Neuronal stem cell (in vitro differentiated cells): ENCODE results near the gene LPAR1.

ENCODE experiments used
- DNase-seq: peaks from one replicate; pipeline ENCODE4 v3.0.0-alpha.2; 2013; ENCODE audit warnings: low spot score
- H2AFZ ChIP-seq: one replicate; pipeline ENCODE4 v1.6.1; 2013; ENCODE audit warnings: mild to moderate bottlenecking, low read length, inconsistent platforms
- H2AK5ac ChIP-seq: 2 replicates; pipeline ENCODE4 v1.6.1; 2013; ENCODE audit warnings: low read depth, mild to moderate bottlenecking, inconsistent platforms, low read length, moderate library complexity, mixed read lengths
- H2BK120ac ChIP-seq: 2 replicates; pipeline ENCODE4 v1.6.1; 2013; ENCODE audit warnings: low read depth, mild to moderate bottlenecking, inconsistent platforms, low read length, moderate library complexity, mixed read lengths
- H2BK12ac ChIP-seq: one replicate; pipeline ENCODE4 v1.6.1; 2013; ENCODE audit warnings: low read length, inconsistent platforms
- H2BK15ac ChIP-seq: 2 replicates; pipeline ENCODE4 v1.6.1; 2013; ENCODE audit warnings: mild to moderate bottlenecking, low read length, inconsistent platforms, mixed read lengths
- H2BK5ac ChIP-seq: one replicate; pipeline ENCODE4 v1.6.1; 2013; ENCODE audit warnings: inconsistent platforms, mild to moderate bottlenecking, low read length, moderate library complexity
- H3K14ac ChIP-seq: one replicate; pipeline ENCODE4 v1.6.1; 2013; ENCODE audit warnings: low read length, inconsistent platforms
- H3K18ac ChIP-seq: 2 replicates; pipeline ENCODE4 v1.6.1; 2013; ENCODE audit warnings: low read length, inconsistent platforms
- H3K23ac ChIP-seq: 2 replicates; pipeline ENCODE4 v1.6.1; 2013; ENCODE audit warnings: low read depth, mild to moderate bottlenecking, mixed read lengths, low read length, inconsistent platforms; ENCODE audit not compliant: poor library complexity
- H3K27ac ChIP-seq: replicated peaks from 3 replicates; pipeline ENCODE4 v1.5.1; 2013; ENCODE audit warnings: low read length, inconsistent platforms
- H3K27me3 ChIP-seq, 3 experiments: 2 replicates each; pipeline ENCODE4 v1.6.1; 2013; ENCODE audit warnings: low read length in 3 of 3, mild to moderate bottlenecking in 2 of 3, inconsistent platforms in 1 of 3, low read depth in 1 of 3, mixed read lengths in 1 of 3, moderate library complexity in 1 of 3; ENCODE audit not compliant: control insufficient read depth in 3 of 3, insufficient read depth in 3 of 3
- H3K36me3 ChIP-seq, 2 donors: replicated peaks in 1 of 2; 2 replicates each; pipeline ENCODE4 v1.6.1; 2013; ENCODE audit warnings: low read length in 2 of 2; ENCODE audit not compliant: control insufficient read depth in 2 of 2, insufficient read depth in 2 of 2
- H3K4ac ChIP-seq: 2 replicates; pipeline ENCODE4 v1.6.1; 2013; ENCODE audit warnings: inconsistent platforms, mild to moderate bottlenecking, low read length, moderate library complexity
- H3K4me1 ChIP-seq, 2 donors: 1 replicate in 1 of 2; 2 replicates in 1 of 2; pipeline ENCODE4 v1.6.1; 2013; ENCODE audit warnings: low read length in 2 of 2, low read depth in 1 of 2; ENCODE audit not compliant: control insufficient read depth in 2 of 2, insufficient read depth in 1 of 2
- H3K4me2 ChIP-seq: one replicate; pipeline ENCODE4 v1.6.1; 2013; ENCODE audit warnings: mild to moderate bottlenecking, low read length, inconsistent platforms; ENCODE audit not compliant: insufficient read depth, poor library complexity, severe bottlenecking
- H3K4me3 ChIP-seq, 2 donors: 2 replicates each; pipeline ENCODE4 v1.5.1; 2013; ENCODE audit warnings: low read length in 2 of 2, mild to moderate bottlenecking in 2 of 2, inconsistent platforms in 1 of 2, moderate library complexity in 1 of 2
- H3K79me1 ChIP-seq: one replicate; pipeline ENCODE4 v1.6.1; 2013; ENCODE audit warnings: low read depth, mild to moderate bottlenecking, inconsistent platforms, low read length, moderate library complexity
- H3K9ac ChIP-seq: one replicate; pipeline ENCODE4 v1.6.1; 2013; ENCODE audit warnings: mild to moderate bottlenecking, low read depth, low read length, inconsistent platforms; ENCODE audit not compliant: poor library complexity
- H3K9me3 ChIP-seq, 2 donors: replicated peaks in 1 of 2; 2 replicates each; pipeline versions ENCODE3 to v1.6.1; 2013; ENCODE audit warnings: low read length in 2 of 2, mild to moderate bottlenecking in 2 of 2, inconsistent platforms in 1 of 2, low read depth in 1 of 2, mixed read lengths in 1 of 2, moderate library complexity in 1 of 2; ENCODE audit not compliant: control insufficient read depth in 2 of 2, insufficient read depth in 1 of 2
- H4K8ac ChIP-seq: one replicate; pipeline ENCODE4 v1.6.1; 2013; ENCODE audit warnings: low read depth, mild to moderate bottlenecking, inconsistent platforms, low read length, moderate library complexity
- H4K91ac ChIP-seq: one replicate; pipeline ENCODE4 v1.6.1; 2013; ENCODE audit warnings: low read length, low read depth, mild to moderate bottlenecking, inconsistent platforms; ENCODE audit not compliant: poor library complexity
- WGBS, 2 donors: extraction: QIAGEN DNeasy Blood & Tissue Kit; methylation state at CpG; one replicate each; pipeline ENCODE4 v1.1.7; 2013; ENCODE audit warnings: missing lambda C conversion rate in 2 of 2, mixed read lengths in 1 of 2; ENCODE audit not compliant: insufficient read length in 2 of 2, insufficient replicate concordance in 1 of 2; ENCODE audit errors: extremely low coverage in 2 of 2; 5-methylcytosine and 5-hydroxymethylcytosine counted together

Gene LPAR1

DNA sequence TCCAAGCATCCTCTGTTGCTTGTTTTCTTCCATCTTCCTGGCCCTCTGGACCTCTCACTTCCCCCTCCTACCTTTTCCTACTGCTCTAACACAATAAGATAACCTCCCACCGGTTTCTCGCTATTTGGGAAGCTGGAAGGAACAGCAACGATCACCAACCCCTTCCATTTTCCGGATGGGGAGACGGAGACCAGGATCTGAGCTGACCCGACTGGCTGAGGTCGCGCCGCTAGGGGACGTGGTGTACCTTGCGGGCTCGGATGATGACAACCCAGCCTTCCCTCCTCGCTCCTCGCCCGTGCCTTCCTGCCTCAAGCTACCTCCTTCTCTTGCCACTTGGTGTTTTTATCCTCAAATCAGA, 1.9 kb downstream of the LPAR1 start:
- Histone ChIP-seq H3K36me3 (peaks cover 0 to 10% of the 10 kb centered on the region in 2 donors), H2BK5ac (no peak overlapping the region), H3K4ac (no peak overlapping the region), H4K91ac (no peak overlapping the region), H2AFZ (peak overlapping the region; percentile 100), H3K27me3 (peaks cover 0 to 7% (median 4%) of the 10 kb centered on the region in 3 experiments), H2AK5ac (no peak overlapping the region), H2BK15ac (no peak overlapping the region), H4K8ac (no peak overlapping the region), H3K18ac (no peak overlapping the region), H3K4me1 (peaks cover 10 to 18% of the 10 kb centered on the region in 2 donors), H3K4me2 (peak overlapping the region; percentile 47), H3K9ac (no peak overlapping the region), H3K14ac (no peak overlapping the region), H2BK120ac (no peak overlapping the region), H2BK12ac (no peak overlapping the region), H3K79me1 (peaks cover 2% of the 10 kb centered on the region), H3K9me3 (peaks cover 0 to 9% of the 10 kb centered on the region in 2 donors), H3K23ac (no peak overlapping the region), H3K27ac (no peak overlapping the region), H3K4me3 (peak overlapping the region; percentile 5 to 60)
- peak; percentile 26 for DNase-seq
- no CpG with 5 or more reads among the region's 15 CpGs for WGBS, 2 donors

DNA sequence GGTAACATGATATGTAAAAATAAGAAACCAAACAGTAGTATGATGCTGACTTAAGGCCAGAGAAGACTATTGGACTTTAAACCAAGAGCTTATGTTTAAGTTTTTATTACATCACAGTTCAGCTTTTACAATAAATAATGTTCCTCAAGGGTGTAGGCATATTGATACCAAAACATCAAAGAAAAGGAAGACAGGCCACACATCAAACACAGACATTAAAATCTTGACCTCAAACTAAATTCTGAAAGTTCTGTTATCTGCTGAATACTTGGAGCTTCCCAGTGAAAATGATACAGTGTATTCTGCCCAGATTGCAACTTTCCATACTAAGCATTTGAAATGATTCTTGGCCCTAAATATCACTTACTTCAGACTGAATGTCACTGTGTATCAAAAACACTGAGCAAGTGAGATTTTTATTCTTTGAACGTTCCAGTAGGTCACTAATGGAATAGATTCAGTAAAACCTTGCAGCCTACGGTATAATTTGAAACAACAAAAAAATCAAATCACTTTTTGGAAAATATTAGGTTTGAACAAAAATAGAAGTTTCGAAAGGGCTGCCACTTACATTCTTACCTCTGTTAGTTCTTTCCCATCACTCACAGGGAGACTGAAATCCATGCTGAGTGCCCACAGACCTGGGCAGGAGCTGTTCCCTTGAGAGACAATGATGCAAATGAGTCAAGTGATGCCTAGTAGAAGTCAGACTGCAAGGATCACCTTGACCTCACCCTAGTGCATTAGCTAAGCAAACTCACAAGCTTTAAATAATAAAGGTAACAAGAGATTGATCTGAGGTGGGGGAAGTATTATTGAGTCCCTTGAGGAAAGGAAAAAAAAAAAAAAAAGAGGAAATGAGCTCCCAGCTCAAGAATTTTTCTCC, 2.5 kb downstream of the LPAR1 start:
- Histone ChIP-seq H3K23ac (no peak overlapping the region), H3K27me3 (peaks cover 0 to 7% (median 4%) of the 10 kb centered on the region in 3 experiments), H3K9me3 (peaks cover 0 to 9% of the 10 kb centered on the region in 2 donors), H2BK5ac (no peak overlapping the region), H3K18ac (no peak overlapping the region), H3K27ac (no peak overlapping the region), H3K4ac (no peak overlapping the region), H2AK5ac (no peak overlapping the region), H2BK120ac (no peak overlapping the region), H3K4me3 (peak overlapping the region in 1 of 2 donors; percentile 60), H3K4me1 (peaks cover 10 to 18% of the 10 kb centered on the region in 2 donors), H3K9ac (no peak overlapping the region), H4K91ac (no peak overlapping the region), H3K4me2 (peak overlapping the region; percentile 47), H4K8ac (no peak overlapping the region), H3K14ac (no peak overlapping the region), H2BK12ac (no peak overlapping the region), H2BK15ac (no peak overlapping the region), H2AFZ (peak overlapping the region; percentile 100), H3K36me3 (peaks cover 0 to 11% of the 10 kb centered on the region in 2 donors), H3K79me1 (peaks cover 2% of the 10 kb centered on the region)
- DNase-seq = no peak
- no CpG with 5 or more reads among the region's 3 CpGs for WGBS, 2 donors

DNA sequence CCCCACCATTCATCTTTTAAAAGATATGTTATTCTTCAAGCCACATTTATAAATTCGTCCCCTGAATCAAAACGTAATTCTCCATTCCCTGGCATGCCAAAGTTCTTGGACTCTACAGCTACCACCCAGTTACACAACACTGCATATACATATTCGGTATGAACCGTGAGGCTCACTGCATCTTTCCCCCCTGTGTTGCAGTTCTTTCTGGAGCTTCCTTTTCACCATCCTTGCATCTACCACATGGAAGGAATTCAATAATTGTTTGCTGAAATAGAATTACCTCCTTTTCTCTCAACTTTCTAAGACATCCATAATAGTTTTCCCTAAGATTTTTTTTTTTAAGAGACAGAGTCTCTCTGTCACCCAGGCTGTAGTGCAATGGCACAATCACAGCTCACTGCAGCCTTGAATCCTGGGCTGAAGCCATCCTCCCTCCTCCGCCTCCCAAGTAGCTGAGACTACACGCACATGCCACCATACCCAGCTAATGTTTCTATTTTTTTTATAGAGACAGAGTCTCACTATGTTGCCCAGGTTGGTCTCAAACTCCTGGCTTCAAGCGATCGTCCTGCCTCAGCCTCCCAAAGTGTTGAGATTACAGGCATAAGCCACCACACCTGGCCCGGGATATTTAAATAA, 3.3 kb downstream of the LPAR1 start:
- H2BK15ac ChIP-seq = no peak overlapping the region
- no peak overlapping the region for H2BK12ac ChIP-seq
- H3K27me3 ChIP-seq = peaks cover 0 to 7% (median 4%) of the 10 kb centered on the region in 3 experiments
- H3K14ac ChIP-seq = no peak overlapping the region
- H3K4me1 ChIP-seq = peaks cover 12 to 22% of the 10 kb centered on the region in 2 donors
- no peak overlapping the region for H3K4me2 ChIP-seq
- H2AFZ ChIP-seq = no peak overlapping the region
- H3K79me1 ChIP-seq = peaks cover 2% of the 10 kb centered on the region
- H2BK5ac ChIP-seq = no peak overlapping the region
- H4K8ac ChIP-seq = no peak overlapping the region
- peaks cover 0 to 16% of the 10 kb centered on the region in 2 donors for H3K9me3 ChIP-seq
- no peak overlapping the region for H3K4ac ChIP-seq
- peaks cover 0 to 17% of the 10 kb centered on the region in 2 donors for H3K36me3 ChIP-seq
- DNase-seq = no peak
- WGBS, 2 donors = no CpG with 5 or more reads among the region's 9 CpGs
- H3K23ac ChIP-seq = no peak overlapping the region
- H3K18ac ChIP-seq = no peak overlapping the region
- H3K4me3 ChIP-seq = no peak overlapping the region
- no peak overlapping the region for H3K9ac ChIP-seq
- no peak overlapping the region for H2AK5ac ChIP-seq
- no peak overlapping the region for H4K91ac ChIP-seq
- H3K27ac ChIP-seq = no peak overlapping the region
- no peak overlapping the region for H2BK120ac ChIP-seq
